ENCODE results near the gene NFYA.

GRCh38 chr6:41027241-41027640 is 45.5 kb upstream of the NFYA start:
- TF ChIP-seq FOSB (CRISPR knock-in tag; IDR thresholded peaks at IDR 0.05) (no peak), HDAC2 (IDR thresholded peaks at IDR 0.05) (no peak), RAD21 (conservative IDR thresholded peaks at IDR 0.05 in 1 of 2, IDR thresholded peaks at IDR 0.05 in 1 of 2) (no peak), POLR2A (IDR thresholded peaks at IDR 0.05; ENCODE audit: low read length) (no peak), CTCF (IDR thresholded peaks at IDR 0.05) (no peak), CEBPB (IDR thresholded peaks at IDR 0.05) (no peak), RFX5 (IDR thresholded peaks at IDR 0.05) (no peak)

Data from A549 (cell line).